ENCODE data around the gene SELENON.

GRCh38 chr1:25844536-25845337 is 44.7 kb downstream of the SELENON start:
- no peak for TF ChIP-seq POLR2AphosphoS5 (IDR thresholded peaks at IDR 0.05)
- TF ChIP-seq CTCF (IDR thresholded peaks at IDR 0.05) = no peak

All from breast epithelium (tissue), 3 donors.